ENCODE measurements around the gene LINC00237. TPM values are rescaled to one million over a fixed set of nuclear protein-coding genes. Genes with fewer than 3 reads are reported as not detected.

Gene LINC00237
- total and polyA plus RNA-seq, 2 donors (not counting 1 experiment from before 2014, with no cell fraction given) = 0.07 TPM; not detected in 1

GRCh38 chr20:21151791-21152190 is 45.6 kb upstream of the LINC00237 start:
- Histone ChIP-seq H3K4me1 (ENCODE audit: control insufficient read depth in 2 of 2, insufficient read depth in 2 of 2, low read length in 2 of 2) (no peaks in the 10 kb centered on the region), H2AFZ (ENCODE audit: insufficient read depth, low read depth, low read length, poor library complexity, severe bottlenecking) (no peak overlapping the region), H3K27ac (ENCODE audit: low read length in 2 of 2) (no peak overlapping the region), H3K4me2 (replicated peaks; ENCODE audit: low read depth, low read length, poor library complexity, severe bottlenecking) (no peak overlapping the region), H3K9me3 (ENCODE audit: control extremely low read depth in 1 of 3, control insufficient read depth in 2 of 3, insufficient read depth in 1 of 3, low read length in 2 of 3) (no peaks in the 10 kb centered on the region), H3K27me3 (replicated peaks in 1 of 4; ENCODE audit: control extremely low read depth in 1 of 4, control insufficient read depth in 3 of 4, insufficient read depth in 4 of 4, low read length in 3 of 4) (no peaks in the 10 kb centered on the region), H3K36me3 (replicated peaks in 1 of 2; ENCODE audit: control extremely low read depth in 1 of 2, control insufficient read depth in 1 of 2, extremely low read depth in 1 of 2, insufficient read depth in 2 of 2, low read length in 1 of 2) (no peaks in the 10 kb centered on the region), H3K9ac (ENCODE audit: low read length) (no peak overlapping the region), H3K4me3 (ENCODE audit: control extremely low read depth in 1 of 5, extremely low read depth in 1 of 5, insufficient read depth in 1 of 5, low read depth in 2 of 5, low read length in 4 of 5) (no peak overlapping the region), H3K79me2 (ENCODE audit: control insufficient read depth, insufficient read depth, low read length) (no peaks in the 10 kb centered on the region), H4K20me1 (ENCODE audit: control insufficient read depth, insufficient read depth, low read length, poor library complexity, severe bottlenecking) (no peaks in the 10 kb centered on the region)
- DNase-seq (no peak), ATAC-seq (ENCODE audit: low read depth) (no peak)
- no peak overlapping the region for H3K4me3 Mint-ChIP-seq
- no peaks in the 10 kb centered on the region for H3K4me1 Mint-ChIP-seq
- no peaks in the 10 kb centered on the region for H3K9me3 Mint-ChIP-seq (ENCODE audit: insufficient read depth)
- POLR2A ChIA-PET = interaction anchor here (0.5 kb wide), 1 partner anchor 25 kb away, joined by 4 read pairs; no protein-coding TSS in a partner anchor
- H3K27ac Mint-ChIP-seq = no peak overlapping the region
- 100% methylated on average over 4 of the region's 5 CpGs for WGBS (ENCODE audit: insufficient coverage)
- H3K27me3 Mint-ChIP-seq = no peaks in the 10 kb centered on the region
- intact Hi-C loops (cut with micrococcal nuclease) = no loop called here
- CTCF ChIA-PET = no interaction called here
- no peak for TF ChIP-seq EZH2 (IDR thresholded peaks at IDR 0.05; ENCODE audit: borderline replicate concordance, insufficient read depth, low read depth, low read length, poor library complexity, severe bottlenecking)
- TF ChIP-seq CTCF (IDR thresholded peaks at IDR 0.05) = no peak

DNA sequence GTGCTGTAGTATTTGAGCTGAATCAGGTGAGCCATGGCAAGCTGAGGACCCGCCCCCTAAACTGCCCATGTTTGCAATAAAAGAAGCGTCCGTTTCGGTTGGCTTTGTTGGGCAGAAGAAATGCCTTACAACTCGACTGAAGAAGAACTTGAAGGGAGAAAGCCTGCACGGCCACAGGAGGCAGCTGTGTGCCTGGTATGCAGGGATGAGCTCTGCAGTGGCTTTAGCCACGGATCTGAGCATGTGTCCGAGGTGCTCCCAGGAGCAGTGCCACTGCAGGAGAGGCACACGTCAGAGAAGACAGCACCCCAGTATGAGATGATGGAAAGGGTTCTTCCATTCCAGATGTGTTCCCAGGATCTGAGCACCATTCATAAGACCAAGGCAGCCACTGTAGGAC is 43.2 kb upstream of the LINC00237 start:
- H3K9me3 ChIP-seq (ENCODE audit: control extremely low read depth in 1 of 3, control insufficient read depth in 2 of 3, insufficient read depth in 1 of 3, low read length in 2 of 3) = no peaks in the 10 kb centered on the region
- Mint-ChIP-seq H3K27me3 (no peaks in the 10 kb centered on the region), H3K4me3 (no peak overlapping the region), H3K4me1 (no peaks in the 10 kb centered on the region), H3K9me3 (ENCODE audit: insufficient read depth) (no peaks in the 10 kb centered on the region), H3K27ac (no peak overlapping the region)
- H3K4me2 ChIP-seq (replicated peaks; ENCODE audit: low read depth, low read length, poor library complexity, severe bottlenecking) = no peak overlapping the region
- intact Hi-C loops (cut with micrococcal nuclease) = no loop called here
- CTCF ChIA-PET = interaction anchor here (1.0 kb wide), 1 partner anchor 417 kb away, joined by 3 read pairs; no protein-coding TSS in a partner anchor
- DNase-seq (no peak), ATAC-seq (ENCODE audit: low read depth) (no peak)
- no peak overlapping the region for H3K4me3 ChIP-seq (ENCODE audit: control extremely low read depth in 1 of 5, extremely low read depth in 1 of 5, insufficient read depth in 1 of 5, low read depth in 2 of 5, low read length in 4 of 5)
- no peaks in the 10 kb centered on the region for H3K4me1 ChIP-seq (ENCODE audit: control insufficient read depth in 2 of 2, insufficient read depth in 2 of 2, low read length in 2 of 2)
- TF ChIP-seq CTCF (IDR thresholded peaks at IDR 0.05) (no peak), EZH2 (IDR thresholded peaks at IDR 0.05; ENCODE audit: borderline replicate concordance, insufficient read depth, low read depth, low read length, poor library complexity, severe bottlenecking) (no peak)
- no peaks in the 10 kb centered on the region for H3K27me3 ChIP-seq (replicated peaks in 1 of 4; ENCODE audit: control extremely low read depth in 1 of 4, control insufficient read depth in 3 of 4, insufficient read depth in 4 of 4, low read length in 3 of 4)
- no peak overlapping the region for H3K9ac ChIP-seq (ENCODE audit: low read length)
- no peaks in the 10 kb centered on the region for H3K36me3 ChIP-seq (replicated peaks in 1 of 2; ENCODE audit: control extremely low read depth in 1 of 2, control insufficient read depth in 1 of 2, extremely low read depth in 1 of 2, insufficient read depth in 2 of 2, low read length in 1 of 2)
- POLR2A ChIA-PET = no interaction called here
- H4K20me1 ChIP-seq (ENCODE audit: control insufficient read depth, insufficient read depth, low read length, poor library complexity, severe bottlenecking) = no peaks in the 10 kb centered on the region
- 96% methylated on average over 9 of the region's 9 CpGs for WGBS (ENCODE audit: insufficient coverage)
- no peaks in the 10 kb centered on the region for H3K79me2 ChIP-seq (ENCODE audit: control insufficient read depth, insufficient read depth, low read length)
- H2AFZ ChIP-seq (ENCODE audit: insufficient read depth, low read depth, low read length, poor library complexity, severe bottlenecking) = no peak overlapping the region
- H3K27ac ChIP-seq (ENCODE audit: low read length in 2 of 2) = no peak overlapping the region

All from B cell (primary cell).